GM12891 (cell line): ENCODE data around the gene PTGER2.

Experiments used
- DNase-seq: peaks from one replicate; pipeline ENCODE4 v3.0.0; 2011; ENCODE audit warnings: low spot score; ENCODE audit not compliant: insufficient read length
- FAIRE-seq: peaks from 2 replicates; lab custom pipeline; 2011; peaks lifted over from hg19 to GRCh38; lab: Jason Lieb, UNC
- PAX5 ChIP-seq: IDR thresholded peaks from 2 replicates; pipeline ENCODE4 v1.6.1; 2011; ENCODE audit warnings: low read length, moderate library complexity, mild to moderate bottlenecking; ENCODE audit not compliant: insufficient read depth, severe bottlenecking
- POLR2A ChIP-seq: IDR thresholded peaks from 2 replicates; pipeline ENCODE4 v1.6.1; 2011; ENCODE audit warnings: low read depth, low read length, control low read depth
- POLR2AphosphoS5 ChIP-seq: IDR thresholded peaks from 2 replicates; pipeline ENCODE4 v1.6.1; 2011; ENCODE audit warnings: low read depth, low read length, control low read depth
- POU2F2 ChIP-seq: IDR thresholded peaks from 2 replicates; pipeline ENCODE4 v1.6.1; 2011; ENCODE audit warnings: low read depth, mild to moderate bottlenecking, control low read depth, low read length, moderate library complexity
- SPI1 ChIP-seq: IDR thresholded peaks from 2 replicates; pipeline ENCODE4 v1.6.1; 2011; ENCODE audit warnings: low read depth, low read length, control low read depth
- TAF1 ChIP-seq: IDR thresholded peaks from 2 replicates; pipeline ENCODE4 v1.6.1; 2011; ENCODE audit warnings: low read depth, low read length, control low read depth

The PTGER2 gene

DNA sequence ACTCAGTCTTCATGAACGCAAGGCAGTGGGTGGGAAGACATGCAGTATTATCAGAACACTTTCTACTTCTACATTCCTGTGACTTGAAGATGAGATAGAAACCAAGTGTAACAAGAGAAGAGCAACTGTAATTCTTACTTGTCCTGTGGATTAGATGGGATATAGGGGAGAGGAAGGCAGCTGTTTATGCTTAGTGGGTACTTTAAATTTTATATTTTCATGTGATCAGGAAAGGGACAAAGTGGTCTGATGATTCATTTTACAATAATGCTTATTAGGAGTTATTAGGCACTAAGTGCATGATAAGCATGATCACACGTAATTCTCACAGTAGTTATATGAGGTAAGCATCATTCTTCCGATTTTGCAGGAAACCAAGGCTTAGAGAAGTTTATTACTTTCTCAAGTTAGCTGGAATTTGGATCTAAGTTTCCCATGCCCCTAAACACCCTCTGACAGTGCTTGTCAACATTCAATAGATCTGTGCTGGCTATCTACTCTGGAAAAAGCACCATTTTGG lies 52.7 kb downstream of the PTGER2 start:
- no peak for TF ChIP-seq POLR2A
- no peak for TF ChIP-seq POU2F2
- no peak for TF ChIP-seq SPI1
- no peak for TF ChIP-seq POLR2AphosphoS5
- TF ChIP-seq TAF1, result no peak
- TF ChIP-seq PAX5, result no peak
- FAIRE-seq (peak; percentile 5), DNase-seq (no peak)

- FAIRE-seq (no peak), DNase-seq (no peak)
- no peak for TF ChIP-seq POU2F2
- no peak for TF ChIP-seq SPI1
- TF ChIP-seq PAX5, result no peak
Observed at GRCh38 chr14:52369305-52369801, 55.2 kb downstream of the PTGER2 start.

- DNase-seq, result no peak
- TF ChIP-seq SPI1, result no peak
- TF ChIP-seq PAX5, result no peak
- TF ChIP-seq POLR2A, result no peak
- FAIRE-seq, result no peak
Observed at GRCh38 chr14:52370406-52370935, 56.4 kb downstream of the PTGER2 start.

DNA sequence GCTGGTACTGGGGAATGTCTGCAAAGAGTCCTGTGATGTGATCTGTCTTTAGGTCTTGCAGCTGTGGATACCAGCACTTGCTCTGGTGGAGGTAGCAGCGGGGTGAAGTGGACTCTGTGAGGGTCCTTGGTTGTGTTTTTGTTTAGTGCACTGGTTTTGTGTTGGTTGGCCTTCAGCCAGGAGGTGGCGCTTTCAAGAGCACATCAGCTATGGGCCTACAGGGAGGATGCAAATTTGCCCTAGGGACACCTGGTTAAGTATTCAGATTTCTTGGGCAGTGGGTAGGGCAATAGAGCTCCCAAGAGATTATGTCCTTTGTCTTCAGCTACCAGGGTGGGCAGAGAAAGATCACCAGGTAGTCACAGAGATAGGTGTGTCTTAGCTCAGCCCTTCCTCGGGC lies 63.8 kb downstream of the PTGER2 start:
- FAIRE-seq, result no peak
- TF ChIP-seq SPI1 (no peak), POU2F2 (no peak), TAF1 (no peak), PAX5 (no peak), POLR2A (no peak), POLR2AphosphoS5 (no peak)

More for the DNA sequence above, 63.8 kb downstream of the PTGER2 start:
- DNase-seq, result no peak
